Measurements from ENCODE around the gene GSG1L.
"Not testable (repeated sequence)": the region's sequence is repeated elsewhere in the genome, so short reads cannot be mapped to it uniquely, and the experiment has no call there.

Gene GSG1L

DNA sequence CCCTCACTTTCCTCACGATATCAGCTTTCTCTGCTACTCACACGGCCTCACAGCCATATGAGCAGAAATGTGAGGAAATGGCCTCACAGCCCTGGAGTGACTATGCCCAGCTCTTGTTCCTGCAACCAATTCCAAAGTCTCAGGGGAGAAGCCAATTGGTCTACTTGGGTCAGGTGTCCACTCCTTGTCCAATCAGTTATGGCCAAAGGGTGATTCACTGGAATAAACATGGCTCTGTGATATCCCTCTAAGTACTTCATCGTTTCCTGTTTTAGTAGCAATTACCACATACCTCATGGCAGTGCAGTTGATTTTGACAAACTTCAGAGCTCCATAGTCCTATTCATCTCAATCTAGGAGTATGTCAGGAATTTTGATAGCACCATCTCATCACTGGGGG lies 318.2 kb downstream of the GSG1L start:
- no peak for DNase-seq

DNA sequence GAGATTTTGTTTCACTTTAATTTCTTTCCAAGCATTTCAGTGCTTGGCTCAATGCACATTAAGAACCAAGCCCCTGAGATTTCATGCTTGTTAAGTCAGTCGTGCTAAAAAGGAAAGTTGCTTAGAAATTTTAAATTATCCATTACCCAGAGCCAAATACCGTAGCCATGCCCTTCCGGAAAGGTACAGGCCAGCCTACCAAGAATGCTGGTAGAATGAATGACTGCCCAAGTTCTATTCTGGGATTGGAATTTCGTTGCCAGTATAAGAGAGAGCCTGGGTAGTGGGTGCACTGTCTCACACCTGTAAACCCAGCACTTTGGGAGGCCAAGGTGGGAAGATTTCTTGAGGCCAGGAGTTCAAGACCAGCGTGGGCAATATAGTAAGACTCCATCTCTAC lies 319.6 kb downstream of the GSG1L start:
- DNase-seq: no peak

DNA sequence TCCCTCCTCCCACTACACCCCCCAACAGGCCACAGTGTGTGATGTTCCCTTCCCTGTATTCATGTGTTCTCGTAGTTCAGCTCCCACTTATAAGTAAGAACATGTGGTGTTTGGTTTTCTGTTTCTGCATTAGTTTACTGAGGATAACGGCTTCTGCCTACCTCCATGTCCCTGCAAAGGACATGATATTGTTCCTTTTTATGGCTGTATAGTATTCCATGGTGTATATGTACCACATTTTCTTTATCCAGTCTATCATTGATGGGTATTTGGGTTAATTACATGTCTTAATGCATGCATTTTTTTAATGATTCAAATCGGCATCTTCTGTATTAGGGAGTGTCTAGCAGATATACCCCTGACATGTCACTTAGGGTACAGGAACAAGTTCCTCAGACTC lies 320.5 kb downstream of the GSG1L start:
- not testable (repeated sequence) for DNase-seq

DNA sequence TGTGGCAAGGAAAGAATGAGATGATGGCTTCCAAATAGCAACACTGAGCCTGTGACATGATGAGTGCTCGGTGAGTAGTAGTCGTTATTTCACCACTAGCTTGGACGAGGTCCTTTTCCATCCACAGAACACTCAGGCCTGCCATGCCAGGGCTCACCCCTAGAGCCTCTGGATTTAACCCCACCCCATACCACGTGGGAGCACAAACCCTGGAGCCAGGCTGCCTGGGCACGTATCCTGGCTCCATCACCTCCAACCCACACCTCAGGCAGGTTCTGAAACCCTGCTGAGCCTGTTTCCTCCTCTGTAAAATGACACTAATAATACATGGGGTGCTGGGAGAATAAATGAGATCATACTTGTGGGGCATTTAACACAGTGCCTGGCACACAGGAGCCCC lies 321.2 kb downstream of the GSG1L start:
- no peak for DNase-seq

DNA sequence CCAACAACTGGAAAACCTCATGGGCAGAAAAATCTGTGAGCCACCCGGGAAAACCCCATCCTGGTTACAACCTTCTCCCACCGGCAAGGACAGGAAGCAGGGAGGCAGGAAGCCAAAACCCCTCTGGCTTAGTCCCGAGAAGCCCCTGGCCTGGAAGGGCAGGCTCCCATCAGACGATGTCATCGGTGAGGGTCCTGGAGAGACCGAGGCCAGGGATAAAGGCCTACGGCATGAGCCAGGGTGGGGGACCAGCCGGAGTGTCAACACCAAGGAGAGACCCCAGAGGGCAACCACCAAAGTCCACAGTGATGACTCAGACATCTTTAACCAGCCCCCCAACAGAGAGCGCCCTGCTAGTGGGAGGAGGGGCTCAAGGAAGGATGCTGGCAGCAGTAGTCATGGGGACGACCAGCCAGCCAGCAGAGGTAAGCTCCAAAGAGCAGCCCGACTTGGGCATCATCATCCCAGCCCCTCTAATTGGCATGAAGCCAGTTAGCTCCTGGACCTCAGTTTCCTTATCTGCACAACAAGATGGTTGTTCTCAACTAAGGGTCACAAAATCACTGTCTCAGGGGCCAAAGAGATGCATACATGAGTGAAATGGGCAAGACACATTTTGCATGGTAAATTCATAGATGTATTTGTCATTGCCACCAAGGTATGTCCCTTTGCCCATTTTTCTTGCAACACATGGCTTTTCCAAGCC lies 322.9 kb downstream of the GSG1L start:
- no peak for DNase-seq

DNA sequence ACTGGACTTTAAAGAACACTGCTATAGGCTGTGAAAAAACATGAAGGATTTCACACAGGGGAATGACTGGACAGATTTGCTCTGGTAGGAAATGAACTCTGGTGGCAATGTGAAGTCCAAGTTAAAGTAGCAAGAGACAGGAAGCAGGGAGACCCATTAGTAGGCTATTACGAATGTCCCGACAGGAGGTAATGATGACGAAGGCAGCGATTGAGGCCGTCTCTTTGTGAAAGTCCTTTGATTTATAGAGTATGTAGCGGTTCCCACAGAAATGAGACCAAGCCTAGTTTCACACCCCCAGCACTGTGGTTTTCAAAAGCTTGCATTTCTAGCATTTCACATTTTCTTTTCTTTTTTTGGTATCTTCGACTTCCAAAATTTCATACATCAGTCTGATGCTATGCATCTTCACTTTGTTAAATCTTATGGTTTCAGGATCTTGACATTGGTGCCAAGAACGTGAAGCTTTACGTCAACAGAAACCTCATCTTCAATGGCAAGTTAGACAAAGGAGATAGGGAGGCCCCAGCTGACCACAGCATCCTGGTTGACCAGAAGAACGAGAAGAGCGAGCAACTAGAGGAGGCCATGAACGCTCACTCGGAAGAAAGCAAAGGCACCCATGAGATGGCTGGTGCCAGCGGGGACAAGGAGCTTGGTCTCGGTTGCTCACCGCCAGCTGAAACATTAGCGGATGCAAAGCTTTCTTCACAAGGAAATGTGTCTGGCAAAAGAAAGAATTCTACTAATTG lies 323.7 kb downstream of the GSG1L start:
- DNase-seq: no peak

DNA sequence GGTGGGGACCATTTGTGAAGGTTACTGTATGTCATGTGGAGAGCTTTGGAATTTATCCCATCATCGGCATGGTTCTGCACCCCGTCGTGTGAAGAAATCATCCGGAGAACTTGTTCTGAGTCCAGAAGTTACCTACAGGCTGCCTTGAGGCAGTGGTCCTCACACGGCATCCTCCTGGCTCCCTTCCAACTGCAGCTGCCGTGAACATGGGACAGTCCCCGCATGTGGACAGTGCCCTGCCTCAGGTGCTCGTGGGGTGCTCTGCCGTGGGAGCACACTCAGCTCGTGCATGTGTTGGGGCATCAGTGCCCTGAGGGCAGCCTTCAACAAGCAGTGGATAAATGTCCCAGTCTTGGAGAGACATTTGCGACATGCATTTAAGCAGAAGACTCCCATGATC lies 324.9 kb downstream of the GSG1L start:
- DNase-seq: no peak
